GM23248 (cell line): Measurements from ENCODE around the gene HDHD3.

Experiments used
- EZH2 ChIP-seq: fragments of 200-600 bp; sonication (generic); IDR thresholded peaks from 2 replicates; pipeline ENCODE4 v1.6.1; 2018; ENCODE audit warnings: antibody characterized with exemption, mild to moderate bottlenecking; ENCODE audit not compliant: insufficient read depth, poor library complexity, severe bottlenecking
- EZH2phosphoT487 ChIP-seq: fragments of 200-600 bp; sonication (generic); IDR thresholded peaks from 2 replicates; pipeline ENCODE4 v1.6.1; 2018; ENCODE audit warnings: antibody characterized with exemption, moderate library complexity, mild to moderate bottlenecking, low read depth; ENCODE audit not compliant: insufficient read depth

GRCh38 chr9:113425072-113425471, 48.3 kb upstream of the HDHD3 start:
- no peak for TF ChIP-seq EZH2
- no peak for TF ChIP-seq EZH2phosphoT487
